ENCODE data around the gene SIRT4.
A peak's percentile ranks its signal among the peaks of the same experiment; 100 is the strongest.

DNA sequence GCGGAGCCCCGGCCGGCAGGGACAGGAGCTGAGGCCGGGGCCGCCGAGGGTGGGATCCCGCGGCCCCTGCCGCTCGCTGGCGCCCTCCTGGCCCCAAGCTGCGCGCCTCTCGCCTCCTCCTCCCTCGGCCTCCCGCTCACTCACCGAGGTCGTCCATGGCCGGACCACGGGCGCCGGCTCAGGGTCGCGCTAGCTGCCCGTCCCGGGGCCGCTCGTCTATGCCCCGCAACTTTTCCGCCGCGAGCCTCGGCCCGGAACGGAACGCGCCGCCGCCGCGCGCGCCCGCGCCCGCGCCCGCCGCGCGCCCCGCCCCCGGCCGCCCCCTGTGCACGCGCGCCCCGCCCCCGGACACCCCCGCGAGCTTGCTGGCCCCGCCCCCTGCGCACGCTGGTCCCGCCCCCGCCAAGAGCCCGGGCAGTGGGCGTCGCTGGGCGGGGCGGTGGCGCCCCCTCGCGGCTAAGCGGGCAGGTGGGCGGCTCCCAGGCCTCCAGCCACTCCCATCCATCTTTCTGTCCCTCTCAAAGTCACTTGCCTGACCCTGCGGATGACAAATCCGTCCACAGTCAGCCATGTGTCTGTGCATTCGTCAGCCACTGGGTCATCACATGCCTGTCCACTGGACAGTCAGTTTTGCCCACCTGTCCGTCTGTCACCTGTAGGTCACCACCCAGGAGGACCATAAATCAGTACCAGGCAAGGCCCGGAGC lies 36.5 kb upstream of the SIRT4 start, which contains the start of gene PXN:
- TF ChIP-seq, protein P1, sequence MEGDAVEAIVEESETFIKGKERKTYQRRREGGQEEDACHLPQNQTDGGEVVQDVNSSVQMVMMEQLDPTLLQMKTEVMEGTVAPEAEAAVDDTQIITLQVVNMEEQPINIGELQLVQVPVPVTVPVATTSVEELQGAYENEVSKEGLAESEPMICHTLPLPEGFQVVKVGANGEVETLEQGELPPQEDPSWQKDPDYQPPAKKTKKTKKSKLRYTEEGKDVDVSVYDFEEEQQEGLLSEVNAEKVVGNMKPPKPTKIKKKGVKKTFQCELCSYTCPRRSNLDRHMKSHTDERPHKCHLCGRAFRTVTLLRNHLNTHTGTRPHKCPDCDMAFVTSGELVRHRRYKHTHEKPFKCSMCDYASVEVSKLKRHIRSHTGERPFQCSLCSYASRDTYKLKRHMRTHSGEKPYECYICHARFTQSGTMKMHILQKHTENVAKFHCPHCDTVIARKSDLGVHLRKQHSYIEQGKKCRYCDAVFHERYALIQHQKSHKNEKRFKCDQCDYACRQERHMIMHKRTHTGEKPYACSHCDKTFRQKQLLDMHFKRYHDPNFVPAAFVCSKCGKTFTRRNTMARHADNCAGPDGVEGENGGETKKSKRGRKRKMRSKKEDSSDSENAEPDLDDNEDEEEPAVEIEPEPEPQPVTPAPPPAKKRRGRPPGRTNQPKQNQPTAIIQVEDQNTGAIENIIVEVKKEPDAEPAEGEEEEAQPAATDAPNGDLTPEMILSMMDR (IDR thresholded peaks at IDR 0.05): peak; percentile 79 to 95 (median 89)
- peak in 1 of 2 donors; percentile 80 for TF ChIP-seq POLR2A (IDR thresholded peaks at IDR 0.05)
